H54 (cell line): Measurements from ENCODE around the gene PDE7B.

Experiments
- DNase-seq: peaks from one replicate; pipeline ENCODE4 v3.0.0; 2011; ENCODE audit warnings: low spot score, mixed read lengths; ENCODE audit not compliant: insufficient read length
- FAIRE-seq: peaks from 3 replicates; lab custom pipeline; 2011; peaks lifted over from hg19 to GRCh38; lab: Jason Lieb, UNC
- POLR2A ChIP-seq: IDR thresholded peaks from 2 replicates; pipeline ENCODE4 v1.6.1; 2011; ENCODE audit warnings: low read depth, mild to moderate bottlenecking, low read length

The PDE7B gene

DNA sequence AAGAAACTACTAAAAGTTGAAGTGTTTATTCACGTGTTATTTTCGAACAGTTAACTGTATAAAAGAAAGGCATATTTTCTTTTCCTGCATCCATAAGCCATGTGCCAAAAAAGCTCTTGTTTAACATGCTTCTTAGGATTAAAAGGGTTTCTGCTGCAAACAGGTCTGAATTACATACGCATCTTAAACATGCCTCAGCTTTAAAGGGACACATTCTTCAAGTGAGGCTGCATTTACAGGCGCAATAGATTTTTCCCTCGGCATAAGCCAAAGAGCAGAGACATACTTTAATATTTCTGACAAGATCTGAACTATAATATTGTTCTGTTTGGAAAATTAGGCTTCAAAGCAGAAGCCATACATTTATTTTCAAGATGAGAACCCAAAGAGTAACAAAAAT lies 39.4 kb downstream of the PDE7B start:
- no peak for TF ChIP-seq POLR2A
- FAIRE-seq: no peak
- DNase-seq: no peak

DNA sequence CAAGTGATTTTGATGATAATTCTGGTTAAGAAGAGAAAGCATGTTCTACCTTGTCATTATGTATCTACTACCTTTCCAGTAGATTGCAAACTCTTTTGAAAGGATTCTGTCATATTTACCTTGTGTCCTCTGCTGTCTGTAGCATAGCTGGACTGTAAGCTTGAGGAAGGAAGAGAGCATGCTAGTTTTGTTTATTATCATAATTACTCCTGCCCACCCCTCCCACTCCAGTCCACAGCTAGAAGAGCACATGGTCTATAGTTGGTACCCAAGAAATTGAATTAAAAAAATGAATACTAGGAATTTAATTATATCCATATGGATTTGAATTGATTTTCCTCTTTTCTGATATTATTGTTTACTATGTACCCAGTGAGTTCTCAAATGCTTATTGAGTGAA lies 40.2 kb downstream of the PDE7B start:
- FAIRE-seq: no peak
- no peak for DNase-seq

DNA sequence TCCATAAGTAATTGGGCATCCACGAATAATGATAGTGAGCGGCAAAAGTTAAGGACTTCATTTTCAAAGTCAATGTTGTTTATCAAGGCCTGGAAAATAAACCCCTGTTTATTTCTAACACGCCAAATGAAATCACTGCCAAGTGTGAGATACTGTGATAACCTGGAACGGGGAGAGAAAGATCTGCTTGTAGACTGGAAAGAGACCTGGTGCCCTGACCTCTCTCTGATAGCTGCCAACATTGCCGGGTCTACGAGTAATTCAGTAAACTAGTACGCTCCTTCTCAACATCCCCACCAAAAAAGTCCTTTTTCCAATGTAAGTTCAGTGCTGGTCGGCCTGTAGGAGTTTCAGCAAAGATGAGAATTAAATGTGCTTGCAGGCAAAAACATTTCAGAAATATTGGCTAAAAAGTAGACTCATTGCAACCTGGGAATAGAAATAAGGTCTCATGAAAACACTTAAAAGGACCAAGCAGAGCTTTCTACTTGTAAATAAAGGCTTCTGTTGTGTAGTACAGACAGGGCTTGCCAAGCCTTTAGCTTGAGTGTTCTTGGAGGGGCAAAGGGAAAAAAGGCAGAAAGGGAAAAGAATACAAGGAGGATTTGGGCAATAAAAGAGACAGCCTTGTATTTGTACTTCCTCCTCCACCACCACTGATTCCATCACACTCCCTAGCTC lies 43.9 kb downstream of the PDE7B start:
- DNase-seq (no peak), FAIRE-seq (no peak)
- no peak for TF ChIP-seq POLR2A

More for the DNA sequence above, 40.2 kb downstream of the PDE7B start:
- TF ChIP-seq POLR2A: no peak

DNA sequence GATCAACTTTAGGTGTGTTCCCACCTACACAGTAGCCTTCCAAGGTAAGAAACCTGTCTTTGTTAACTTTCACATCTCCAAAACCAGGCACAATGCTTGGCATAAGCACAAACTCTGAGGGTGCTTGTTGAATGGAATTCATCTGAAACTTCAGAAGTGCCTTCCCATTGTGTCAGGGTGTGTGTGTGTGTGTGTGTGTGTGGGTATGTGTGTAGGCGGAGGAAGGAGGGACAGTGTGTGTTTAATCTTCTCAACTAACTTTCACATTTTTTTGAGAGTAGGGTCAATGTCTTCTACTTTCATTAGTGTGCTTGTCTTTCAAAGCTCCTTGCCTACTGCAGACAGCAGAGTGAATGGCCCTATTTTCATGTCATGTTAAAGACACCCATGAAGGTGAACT lies 45.6 kb downstream of the PDE7B start:
- no peak for FAIRE-seq
- no peak for TF ChIP-seq POLR2A
- no peak for DNase-seq

DNA sequence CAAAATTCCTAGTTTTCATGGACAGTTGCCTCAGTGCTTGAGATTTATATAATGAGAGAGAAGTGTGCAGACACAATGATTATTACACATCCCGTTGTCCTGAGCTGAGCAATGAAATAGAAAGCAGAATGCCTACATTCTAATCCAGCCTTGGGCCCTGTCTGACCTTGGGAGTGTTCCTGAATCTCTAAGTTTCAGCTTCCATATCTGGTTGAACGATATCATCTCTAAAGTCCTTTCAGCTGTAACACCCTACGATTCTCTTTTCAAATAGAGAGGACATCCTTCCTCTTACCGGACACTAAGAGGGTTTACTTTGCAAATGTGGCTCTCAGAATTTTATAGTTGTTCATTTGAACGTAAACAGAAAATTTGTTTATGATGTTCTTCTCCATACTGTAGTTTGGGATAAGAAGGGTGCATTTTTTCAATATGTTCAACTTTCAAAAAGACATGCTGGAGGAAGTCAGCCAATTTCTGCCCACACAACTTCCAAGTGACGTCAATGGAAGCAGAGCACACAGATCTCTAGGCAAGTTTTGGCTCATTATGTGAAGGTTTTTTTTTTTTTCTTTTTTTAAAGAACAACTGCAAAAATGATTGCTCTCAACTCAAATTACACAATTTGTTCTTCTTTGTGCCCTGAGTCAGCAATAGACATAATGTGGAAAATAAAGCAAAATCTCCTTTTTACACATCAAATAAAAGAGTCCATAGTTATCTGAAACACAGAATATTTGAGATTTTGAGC lies 50.4 kb downstream of the PDE7B start:
- TF ChIP-seq POLR2A: no peak
- FAIRE-seq: no peak
- no peak for DNase-seq

DNA sequence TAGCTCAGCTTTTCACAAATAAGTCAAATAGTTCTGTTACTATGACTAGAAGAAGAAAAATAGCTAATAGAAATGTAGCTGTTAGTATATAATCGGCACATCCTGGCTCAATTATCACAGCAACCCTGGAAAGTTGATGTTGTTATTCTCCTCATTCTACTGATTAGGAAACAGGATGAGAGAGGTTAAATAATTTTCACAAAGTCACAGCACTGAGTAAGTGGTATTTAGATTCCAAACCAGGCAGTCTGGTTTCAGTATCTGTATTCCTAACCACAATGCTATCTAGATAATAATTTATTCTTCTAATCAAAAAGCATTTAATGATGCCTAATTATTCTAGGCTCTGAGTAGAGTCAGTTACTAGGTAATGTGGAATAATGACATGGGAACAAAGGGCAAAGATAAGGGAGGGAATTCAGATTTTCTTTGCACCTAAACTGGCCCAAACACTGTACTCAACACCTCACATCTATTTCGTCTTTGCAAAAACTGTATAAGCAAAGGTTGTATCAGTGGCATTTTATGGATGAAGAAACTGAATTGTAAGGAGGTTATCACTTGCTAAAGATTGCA lies 51.3 kb downstream of the PDE7B start:
- DNase-seq: no peak
- no peak for TF ChIP-seq POLR2A
- FAIRE-seq: no peak

DNA sequence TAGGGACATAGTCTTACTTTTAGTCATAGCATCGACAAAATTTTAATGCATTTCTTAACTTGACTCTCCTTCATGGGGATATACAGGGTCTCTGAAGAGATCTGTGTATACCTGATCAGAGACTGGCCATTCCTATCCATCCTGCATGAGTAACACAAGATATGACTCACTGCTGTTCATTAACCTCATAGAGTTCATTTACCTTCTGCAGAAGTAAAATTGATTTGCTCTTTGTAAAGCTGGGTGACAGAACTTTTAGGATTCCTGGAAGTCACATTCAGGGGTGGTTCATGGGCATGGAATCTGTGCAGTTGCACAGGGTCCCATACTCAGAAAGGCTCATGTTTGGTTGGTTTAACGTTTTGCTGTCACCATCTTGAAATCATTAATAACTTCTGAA lies 53.2 kb downstream of the PDE7B start:
- FAIRE-seq: peak; percentile 11
- TF ChIP-seq POLR2A: no peak

DNA sequence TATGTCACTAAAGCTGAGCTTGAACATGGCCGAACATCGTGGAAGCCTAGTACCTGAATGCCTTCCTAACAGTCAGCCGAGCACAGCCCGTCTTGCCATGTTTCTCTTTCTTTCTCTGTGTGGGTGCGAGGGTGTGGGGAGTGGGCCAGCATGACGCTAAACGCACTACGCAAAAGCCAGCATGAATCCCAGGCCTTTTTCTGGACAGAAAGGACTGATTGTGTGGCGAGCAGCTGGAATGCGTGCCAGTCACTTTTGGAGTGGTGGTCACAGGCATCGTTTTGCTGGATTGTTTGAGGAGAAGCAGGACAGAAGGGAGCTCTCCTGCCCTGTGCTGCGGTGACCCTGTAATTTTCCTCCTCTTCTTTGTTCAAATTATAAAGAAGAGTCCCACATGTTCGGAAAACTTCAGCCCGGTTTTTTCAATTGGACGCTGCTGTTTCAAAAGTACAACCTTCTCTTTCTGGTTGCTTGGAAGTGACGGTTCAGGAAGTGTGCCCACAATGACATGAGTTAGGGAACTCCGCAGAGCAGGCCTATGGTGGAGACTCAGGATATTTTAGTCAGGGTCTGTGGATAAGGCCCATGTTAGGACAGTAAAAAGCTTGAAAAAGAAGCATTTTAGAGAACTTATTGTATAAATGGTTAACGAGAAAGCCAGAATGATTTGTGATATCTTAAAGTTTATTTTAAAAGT lies 54.3 kb downstream of the PDE7B start:
- no peak for TF ChIP-seq POLR2A
- no peak for FAIRE-seq

More for the DNA sequence above, 53.2 kb downstream of the PDE7B start:
- no peak for DNase-seq

DNA sequence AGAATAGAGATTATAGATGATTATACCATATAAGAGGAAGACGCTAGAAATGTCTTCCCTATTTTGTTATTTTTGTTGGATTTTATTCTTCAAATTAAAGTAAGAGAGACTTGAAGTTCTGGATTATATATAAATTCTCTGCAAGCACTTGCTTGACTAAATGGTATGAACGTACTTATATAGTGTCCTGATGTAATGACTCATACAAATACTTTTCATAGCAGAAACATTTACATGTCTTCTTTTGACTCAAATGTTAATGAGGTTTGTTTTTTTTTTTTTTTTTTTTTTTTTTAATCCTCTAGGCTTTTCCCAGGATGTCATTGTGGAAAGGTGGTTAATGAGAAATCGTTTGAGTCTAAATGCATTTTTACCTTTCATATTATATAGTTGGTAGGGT lies 55.0 kb downstream of the PDE7B start:
- FAIRE-seq: no peak
- no peak for TF ChIP-seq POLR2A
- no peak for DNase-seq

More for the DNA sequence above, 54.3 kb downstream of the PDE7B start:
- DNase-seq: no peak

DNA sequence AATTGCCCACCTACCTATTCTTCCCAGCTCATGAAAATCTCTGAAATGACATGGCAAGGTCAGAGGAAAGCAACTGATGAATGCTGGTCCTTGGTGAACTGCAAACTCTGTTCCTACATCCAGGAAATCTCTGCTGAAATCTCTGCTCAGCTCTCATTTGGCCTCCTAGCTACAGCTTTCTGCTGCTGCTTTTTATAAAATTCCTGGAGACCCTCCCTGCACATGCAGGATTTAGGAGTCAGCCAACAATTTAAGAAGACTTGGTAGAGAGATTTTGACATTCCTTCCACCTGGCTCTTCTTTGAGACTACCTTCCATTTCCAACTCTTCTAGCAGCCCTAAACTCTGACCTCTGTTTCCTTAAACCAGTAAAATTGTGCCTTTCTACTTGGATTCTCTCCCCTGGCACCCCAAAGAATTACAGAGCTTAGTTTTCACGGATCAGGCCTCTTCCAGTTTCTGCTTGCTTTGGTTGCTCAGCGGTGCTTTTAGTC lies 55.5 kb downstream of the PDE7B start:
- no peak for FAIRE-seq
- DNase-seq: no peak
- no peak for TF ChIP-seq POLR2A

DNA sequence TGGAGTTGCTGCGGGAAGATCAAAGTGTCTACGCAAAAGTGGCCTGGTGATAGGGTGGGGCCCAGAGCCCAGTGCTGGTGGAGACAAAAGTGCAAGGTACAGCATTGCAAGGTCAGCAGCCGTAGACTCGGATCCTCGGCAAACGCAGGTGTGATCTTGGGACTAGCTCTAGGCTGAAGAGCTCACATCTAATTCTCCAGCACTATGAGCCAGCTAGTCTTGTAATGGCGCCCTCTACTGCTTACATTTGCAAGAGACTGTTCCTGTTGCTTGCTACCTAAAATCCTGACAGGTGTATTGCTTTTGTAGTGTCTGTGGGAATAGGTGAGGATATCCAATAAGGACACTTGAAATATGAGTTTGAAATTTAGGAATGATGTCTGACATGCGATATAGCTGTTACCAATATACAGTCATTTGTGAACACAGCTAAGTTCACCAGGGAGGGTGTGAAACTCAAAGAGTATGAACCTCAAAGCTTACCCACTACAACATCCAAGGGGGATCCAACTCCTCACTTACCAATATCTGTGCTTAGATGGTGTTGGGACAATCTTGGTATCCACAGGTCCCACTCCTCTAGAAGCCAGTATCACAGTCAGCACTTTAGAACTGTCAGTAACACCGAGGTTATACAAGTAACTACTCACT lies 58.4 kb downstream of the PDE7B start:
- DNase-seq (peak; percentile 5), FAIRE-seq (no peak)
- TF ChIP-seq POLR2A: no peak

DNA sequence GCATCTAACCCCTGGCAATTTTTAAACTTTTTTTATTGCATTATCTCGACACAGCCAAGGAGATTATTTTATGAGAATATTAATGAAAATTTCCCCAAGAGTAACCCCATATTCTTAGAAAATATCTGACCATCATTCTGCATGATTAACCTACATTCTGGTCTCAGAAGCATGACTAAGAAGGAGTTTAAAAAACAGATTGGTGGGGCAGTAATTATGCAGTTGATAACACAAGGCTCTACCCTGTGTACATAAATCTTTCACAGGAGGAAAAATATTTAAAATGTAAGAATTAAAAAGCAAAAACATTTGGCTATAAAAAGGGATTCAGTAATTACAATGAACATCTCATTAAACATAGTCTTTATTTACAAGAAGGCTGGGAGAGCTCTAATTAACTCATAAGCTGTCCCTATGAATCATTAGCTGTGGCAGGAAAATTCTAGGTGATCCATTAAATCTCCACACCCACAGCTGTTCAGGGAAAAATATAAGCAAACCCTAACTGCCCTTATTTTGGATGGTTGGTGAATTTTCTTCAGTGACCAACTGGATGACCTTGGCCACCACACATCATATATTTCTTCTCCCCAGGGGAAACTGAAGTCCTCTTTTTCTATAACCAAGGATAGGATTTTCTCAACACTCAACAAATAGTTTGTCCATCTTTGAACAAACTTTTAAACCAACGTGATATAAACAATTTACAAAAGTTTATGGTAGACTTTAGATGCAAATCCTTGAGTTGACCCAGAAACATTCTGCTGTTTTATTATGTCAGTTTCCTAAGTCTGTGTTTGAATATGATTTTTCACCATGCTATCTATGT lies 59.5 kb downstream of the PDE7B start:
- DNase-seq (no peak), FAIRE-seq (no peak)
- TF ChIP-seq POLR2A: no peak
